Ascending aorta (tissue), 2 donors: ENCODE results near the gene MINDY4. TPM values are rescaled to one million over a fixed set of nuclear protein-coding genes. Genes with fewer than 3 reads are reported as not detected.

Experiments used
- DNase-seq, 2 donors: peaks; one replicate each; pipeline ENCODE4 v3.0.0-alpha.2; 2019; ENCODE audit warnings: low spot score in 2 of 2
- H3K27ac ChIP-seq, 2 donors: fragments of 200-600 bp; sonication (generic); one replicate each; pipeline ENCODE4 v1.5.1; 2016 to 2017; ENCODE audit warnings: mild to moderate bottlenecking in 1 of 2
- H3K27me3 ChIP-seq: fragments of 200-600 bp; sonication (generic); one replicate; pipeline ENCODE4 v1.5.1; 2017
- H3K36me3 ChIP-seq, 2 donors: fragments of 200-600 bp; sonication (generic); one replicate each; pipeline ENCODE4 v1.5.1; 2016
- H3K4me1 ChIP-seq, 2 donors: fragments of 200-600 bp; sonication (generic); one replicate each; pipeline ENCODE4 v1.5.1; 2016 to 2017; ENCODE audit warnings: mild to moderate bottlenecking in 1 of 2
- H3K4me3 ChIP-seq, 2 donors: fragments of 200-600 bp; sonication (generic); one replicate each; pipeline ENCODE4 v1.5.1; 2016 to 2017; ENCODE audit warnings: mild to moderate bottlenecking in 1 of 2
- H3K9me3 ChIP-seq, 2 donors: fragments of 200-600 bp; sonication (generic); one replicate each; pipeline ENCODE4 v1.5.1; 2016
- CTCF ChIP-seq, 3 experiments: fragments of 200-600 bp in 2 of 3; fragments of 450-650 bp in 1 of 3; sonication (generic) in 2 of 3; IDR thresholded peaks; one replicate each; pipeline ENCODE4 v1.5.1; 2016 to 2019; ENCODE audit warnings: antibody characterized with exemption in 3 of 3, mild to moderate bottlenecking in 1 of 3, moderate library complexity in 1 of 3
- intact Hi-C: fragments of 100-400 bp; cut with DNase I; formaldehyde crosslinking; loops from one replicate; pipeline ENCODE4 v1.15.1; 2023
- total RNA-seq: library from RNA; depleted of rRNA; stranded (reverse); fragments of >200 nt; gene quantifications from one replicate; pipeline ENCODE4 v1.1.0, GENCODE V29; 2016

MINDY4 gene
- total RNA-seq, 1 donor from 2014 or later, result 6.0 TPM

- no peaks in the 10 kb centered on the region for H3K9me3 ChIP-seq
- no peaks in the 10 kb centered on the region for H3K27me3 ChIP-seq
- intact Hi-C loops, result no loop called here
- no peak overlapping the region for H3K4me3 ChIP-seq
- TF ChIP-seq CTCF (IDR thresholded peaks at IDR 0.05), result no peak
- peak overlapping the region; percentile 92 to 97 for H3K27ac ChIP-seq
- H3K36me3 ChIP-seq, result no peaks in the 10 kb centered on the region
- no peak for DNase-seq
- H3K4me1 ChIP-seq, result peaks cover 33 to 61% of the 10 kb centered on the region in 2 donors
Measured at GRCh38 chr7:30909431-30909830, 138.2 kb downstream of the MINDY4 start.

GRCh38 chr7:30910411-30911073 lies 139.3 kb downstream of the MINDY4 start:
- no peaks in the 10 kb centered on the region for H3K9me3 ChIP-seq
- TF ChIP-seq CTCF (IDR thresholded peaks at IDR 0.05), result no peak
- no peaks in the 10 kb centered on the region for H3K27me3 ChIP-seq
- no peaks in the 10 kb centered on the region for H3K36me3 ChIP-seq
- H3K27ac ChIP-seq, result peak overlapping the region; percentile 92 to 97
- intact Hi-C loops, result loop anchor here (1.0 to 10.0 kb wide), 5 partner anchors 58 to 316 kb away; partner anchors contain the start of genes GARS1 and INMT
- DNase-seq, result no peak
- peaks cover 32 to 55% of the 10 kb centered on the region in 2 donors for H3K4me1 ChIP-seq
- H3K4me3 ChIP-seq, result peak overlapping the region in 1 of 2 donors; percentile 88

GRCh38 chr7:30911133-30911532 lies 139.9 kb downstream of the MINDY4 start:
- Histone ChIP-seq H3K27ac (peak overlapping the region; percentile 92 to 97), H3K9me3 (no peaks in the 10 kb centered on the region), H3K27me3 (no peaks in the 10 kb centered on the region), H3K36me3 (no peaks in the 10 kb centered on the region), H3K4me3 (peak overlapping the region; percentile 29 to 88), H3K4me1 (peaks cover 26 to 51% of the 10 kb centered on the region in 2 donors)
- no peak for DNase-seq
- TF ChIP-seq CTCF (IDR thresholded peaks at IDR 0.05), result no peak
- intact Hi-C loops, result loop anchor here (1.0 to 10.0 kb wide), 5 partner anchors 58 to 316 kb away; partner anchors contain the start of genes GARS1 and INMT

- Histone ChIP-seq H3K27ac (peak within 1 kb of the TSS; percentile 92 to 97), H3K36me3 (no peaks in the 10 kb centered on the region), H3K4me1 (peaks cover 23 to 50% of the 10 kb centered on the region in 2 donors), H3K4me3 (peak within 1 kb of the TSS; percentile 62 to 88), H3K9me3 (no peaks in the 10 kb centered on the region), H3K27me3 (no peaks in the 10 kb centered on the region)
- intact Hi-C loops, result loop anchor here (1.0 to 10.0 kb wide), 5 partner anchors 59 to 317 kb away; partner anchors contain the start of genes GARS1 and INMT
- peak; percentile 84 to 98 for DNase-seq
- peak; percentile 6 to 45 (median 8) for TF ChIP-seq CTCF (IDR thresholded peaks at IDR 0.05)
Measured at GRCh38 chr7:30911561-30911969, 140.3 kb downstream of the MINDY4 start, which contains the start of gene AQP1. Gene AQP1, plus strand, starts transcription at chr7:30911853. Its CDS starts 57 bp downstream, at chr7:30911910.

GRCh38 chr7:30912021-30912730 lies 141.0 kb downstream of the MINDY4 start:
- TF ChIP-seq CTCF (IDR thresholded peaks at IDR 0.05), result no peak
- Histone ChIP-seq H3K27ac (peak overlapping the region; percentile 92 to 97), H3K4me3 (peak overlapping the region; percentile 62 to 88), H3K9me3 (no peaks in the 10 kb centered on the region), H3K27me3 (no peaks in the 10 kb centered on the region), H3K36me3 (no peaks in the 10 kb centered on the region), H3K4me1 (peaks cover 22 to 50% of the 10 kb centered on the region in 2 donors)
- intact Hi-C loops, result loop anchor here (5.0 to 10.0 kb wide), 2 partner anchors 160 to 317 kb away; partner anchors contain the start of genes GARS1 and INMT
- DNase-seq, result no peak
